BJ (cell line): ENCODE measurements around the gene RAB9A. TPM values are rescaled to one million over a fixed set of nuclear protein-coding genes. Genes with fewer than 3 reads are reported as not detected.

Source experiments
- CTCF ChIA-PET: fragments of 350-600 bp; formaldehyde crosslinking; extraction: SDS; loops from one replicate; lab custom pipeline; 2021; ENCODE audit warnings: antibody characterized with exemption, inconsistent platforms; lab: Yijun Ruan, JAX
- POLR2A ChIA-PET: fragments of 300-600 bp; sonication (Branson Sonifier 250); formaldehyde crosslinking; extraction: SDS; loops from one replicate; lab custom pipeline; 2021; ENCODE audit warnings: antibody characterized with exemption; lab: Charles Lee
- DNase-seq: peaks from one replicate; pipeline ENCODE4 v3.0.0-alpha.2; 2011; ENCODE audit warnings: low read depth
- H3K27me3 ChIP-seq: 2 replicates; pipeline ENCODE4 v1.6.0; 2011; ENCODE audit warnings: low read length; ENCODE audit not compliant: control insufficient read depth, insufficient read depth
- H3K36me3 ChIP-seq: 2 replicates; pipeline ENCODE4 v1.5.1; 2011; ENCODE audit warnings: low read length; ENCODE audit not compliant: control insufficient read depth, insufficient read depth
- H3K4me3 ChIP-seq: 2 replicates; pipeline ENCODE4 v1.5.1; 2011; ENCODE audit warnings: low read depth, mild to moderate bottlenecking, control low read depth, low read length
- polyA plus RNA-seq: library from polyadenylated mRNA; depleted of rRNA; stranded (reverse); fragments of >200 nt; gene quantifications from 2 replicates; pipeline ENCODE4 v1.2.3, GENCODE V29; 2011
- TF ChIP-seq, protein P1 (sequence below): IDR thresholded peaks from 2 replicates; pipeline ENCODE4 v1.5.1; 2011; ENCODE audit warnings: low read depth, mild to moderate bottlenecking, control low read depth, inconsistent platforms, low read length, moderate library complexity; ENCODE audit not compliant: insufficient read depth

RAB9A gene
- polyA plus RNA-seq, 1 experiment = 9.8 TPM

DNA sequence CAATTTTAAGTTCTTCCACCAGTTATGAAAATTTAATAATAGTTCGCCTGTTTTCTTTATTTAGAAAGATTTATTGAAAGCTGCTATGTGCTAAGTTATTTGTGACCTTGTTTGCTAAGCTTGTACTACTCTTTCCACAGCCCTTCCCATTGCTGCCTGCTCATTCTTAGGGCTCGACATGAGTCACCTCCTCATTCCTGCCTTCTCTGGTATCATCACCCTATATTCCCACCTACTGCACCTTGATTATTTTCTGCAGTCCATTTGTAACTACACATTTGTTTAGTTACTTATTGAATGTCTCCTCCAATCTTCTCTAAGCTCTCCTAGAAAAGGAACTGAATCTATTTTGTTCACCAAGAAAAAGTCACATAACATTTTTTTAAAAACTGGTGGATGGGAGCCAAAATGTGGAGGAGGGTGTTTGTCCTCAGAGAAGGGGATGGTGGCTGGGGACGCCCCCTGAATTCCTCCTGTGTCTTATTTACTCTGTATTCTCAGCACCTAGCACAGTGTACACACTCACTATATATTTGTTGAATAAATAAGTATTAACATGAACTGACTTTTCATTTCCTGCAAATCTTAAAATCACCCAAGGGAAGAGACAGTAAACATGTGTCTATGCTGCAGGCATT is 3.7 kb upstream of the RAB9A start:
- no peaks in the 10 kb centered on the region for H3K27me3 ChIP-seq
- ChIA-PET POLR2A (interaction anchor here (0.7 kb wide), 1 partner anchor 31 kb away, joined by 5 read pairs; no protein-coding TSS in a partner anchor), CTCF (no interaction called here)
- no peak overlapping the region for H3K4me3 ChIP-seq
- DNase-seq = no peak
- TF ChIP-seq, protein P1, sequence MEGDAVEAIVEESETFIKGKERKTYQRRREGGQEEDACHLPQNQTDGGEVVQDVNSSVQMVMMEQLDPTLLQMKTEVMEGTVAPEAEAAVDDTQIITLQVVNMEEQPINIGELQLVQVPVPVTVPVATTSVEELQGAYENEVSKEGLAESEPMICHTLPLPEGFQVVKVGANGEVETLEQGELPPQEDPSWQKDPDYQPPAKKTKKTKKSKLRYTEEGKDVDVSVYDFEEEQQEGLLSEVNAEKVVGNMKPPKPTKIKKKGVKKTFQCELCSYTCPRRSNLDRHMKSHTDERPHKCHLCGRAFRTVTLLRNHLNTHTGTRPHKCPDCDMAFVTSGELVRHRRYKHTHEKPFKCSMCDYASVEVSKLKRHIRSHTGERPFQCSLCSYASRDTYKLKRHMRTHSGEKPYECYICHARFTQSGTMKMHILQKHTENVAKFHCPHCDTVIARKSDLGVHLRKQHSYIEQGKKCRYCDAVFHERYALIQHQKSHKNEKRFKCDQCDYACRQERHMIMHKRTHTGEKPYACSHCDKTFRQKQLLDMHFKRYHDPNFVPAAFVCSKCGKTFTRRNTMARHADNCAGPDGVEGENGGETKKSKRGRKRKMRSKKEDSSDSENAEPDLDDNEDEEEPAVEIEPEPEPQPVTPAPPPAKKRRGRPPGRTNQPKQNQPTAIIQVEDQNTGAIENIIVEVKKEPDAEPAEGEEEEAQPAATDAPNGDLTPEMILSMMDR = no peak
- no peaks in the 10 kb centered on the region for H3K36me3 ChIP-seq

- no peak for DNase-seq
- Histone ChIP-seq H3K4me3 (no peak overlapping the region), H3K36me3 (no peaks in the 10 kb centered on the region), H3K27me3 (no peaks in the 10 kb centered on the region)
- ChIA-PET POLR2A (no interaction called here), CTCF (no interaction called here)
- TF ChIP-seq, protein P1 = no peak
These were observed 1.7 kb upstream of the RAB9A start for GRCh38 chrX:13687203-13687602.

DNA sequence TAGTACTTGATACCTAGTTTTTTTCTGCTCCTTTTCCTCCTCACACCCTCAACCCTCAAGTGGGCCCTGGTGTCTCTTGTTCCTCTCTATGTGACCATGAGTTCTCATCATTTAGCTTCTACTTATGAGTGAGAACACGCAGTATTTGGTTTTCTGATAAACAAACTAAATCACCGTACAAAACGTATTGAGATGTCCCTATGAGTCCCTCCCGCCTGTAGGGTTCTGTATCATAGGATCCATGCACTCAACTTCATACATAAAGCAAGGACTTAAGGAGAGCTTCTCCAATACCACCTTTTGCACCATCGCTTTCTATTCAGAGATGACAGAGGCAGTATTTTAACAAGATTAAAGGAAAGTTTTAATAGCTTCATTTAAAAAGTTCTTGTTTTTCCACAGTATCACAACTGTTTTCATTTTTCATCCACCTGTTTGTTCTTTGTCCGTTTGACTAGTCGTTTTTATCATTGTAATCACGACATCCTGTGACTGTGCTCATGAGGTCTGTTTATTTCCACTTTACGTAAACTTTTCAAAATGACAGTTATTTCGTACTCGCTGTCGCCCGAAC is 457 bp upstream of the RAB9A start:
- DNase-seq = no peak
- Histone ChIP-seq H3K36me3 (peaks cover 2% of the 10 kb centered on the region; the same call in 1 of the 2 replicates), H3K4me3 (peak overlapping the region; percentile 76), H3K27me3 (no peaks in the 10 kb centered on the region)
- TF ChIP-seq, protein P1 = no peak
- ChIA-PET POLR2A (no interaction called here), CTCF (no interaction called here)

DNA sequence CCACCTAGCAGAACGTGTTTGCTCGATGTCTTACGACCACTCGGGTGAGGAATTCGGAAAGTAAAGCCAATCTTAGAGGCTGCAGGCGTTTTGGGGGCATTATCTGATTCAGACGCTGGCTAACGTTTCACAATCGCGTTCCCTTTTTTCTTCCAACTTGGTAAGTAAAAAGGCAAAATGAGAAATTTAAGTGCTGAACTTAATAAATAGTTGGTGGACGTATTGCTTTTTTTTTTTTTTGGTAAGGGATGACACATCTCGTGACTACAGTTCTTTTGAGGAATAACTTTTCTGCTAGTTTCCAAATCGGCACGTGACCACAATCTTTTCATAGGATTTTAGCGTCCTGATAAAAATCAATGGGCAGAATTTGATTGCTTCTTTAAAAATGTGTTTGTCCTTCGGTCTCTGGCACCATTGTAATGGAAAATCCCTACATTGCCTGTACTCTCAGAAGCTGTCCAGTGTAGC is 848 bp downstream of the RAB9A start:
- TF ChIP-seq, protein P1 = no peak
- CTCF ChIA-PET = no interaction called here
- no peak for DNase-seq
- Histone ChIP-seq H3K36me3 (peaks cover 2% of the 10 kb centered on the region; the same call in 1 of the 2 replicates), H3K27me3 (no peaks in the 10 kb centered on the region), H3K4me3 (peak overlapping the region; percentile 76)
- POLR2A ChIA-PET = no interaction called here

GRCh38 chrX:13690836-13691235 is 1.9 kb downstream of the RAB9A start:
- Histone ChIP-seq H3K27me3 (no peaks in the 10 kb centered on the region), H3K36me3 (peaks cover 2% of the 10 kb centered on the region; the same call in 1 of the 2 replicates), H3K4me3 (peak overlapping the region; percentile 76)
- ChIA-PET CTCF (no interaction called here), POLR2A (no interaction called here)
- no peak for DNase-seq
- TF ChIP-seq, protein P1 = 0 out of 2 replicates have a peak, but pooled peaks have one; percentile 5
